SK-MEL-5 (cell line): ENCODE results near the gene CCDC91. TPM values are rescaled to one million over a fixed set of nuclear protein-coding genes. Genes with fewer than 3 reads are reported as not detected.

Source experiments
- DNase-seq: peaks from one replicate; pipeline ENCODE4 v3.0.0-alpha.2; 2016; ENCODE audit warnings: low read depth, low spot score
- in situ Hi-C: cut with HindIII; loops from 2 replicates; pipeline ENCODE4 v1.10.0; 2016; ENCODE audit warnings: low sequenced_read_pairs, high pct_unique_total_duplicates, low pct_unique_long_range_greater_than_20kb
- polyA plus RNA-seq, 2 experiments: library from polyadenylated mRNA; depleted of rRNA; stranded (reverse); fragments of >200 nt; gene quantifications; 2 replicates each; pipeline ENCODE4 v1.2.3, GENCODE V29; 2015
- total RNA-seq: library from RNA; depleted of rRNA; stranded (reverse); fragments of >200 nt; shearing (Covaris generic); gene quantifications from 2 replicates; pipeline ENCODE4 v1.2.3, GENCODE V29; 2014; rRNA removed

Gene CCDC91
- total RNA-seq, result 22.7 and 36.6 TPM in 2 replicates
- 21.2 and 27.9 TPM in 2 replicates for polyA plus RNA-seq (2015; cell fraction: cytosol; rRNA removed)
- 13.8 and 15.7 TPM in 2 replicates for polyA plus RNA-seq (2015; cell fraction: nucleus; rRNA removed)

GRCh38 chr12:28190321-28191050, at the start of gene CCDC91:
TSS of gene CCDC91 (plus strand) at chr12:28190456. CDS start at chr12:28257216, 66,760 bp downstream.
- in situ Hi-C loops, result no loop called here
- peak; percentile 82 for DNase-seq

DNA sequence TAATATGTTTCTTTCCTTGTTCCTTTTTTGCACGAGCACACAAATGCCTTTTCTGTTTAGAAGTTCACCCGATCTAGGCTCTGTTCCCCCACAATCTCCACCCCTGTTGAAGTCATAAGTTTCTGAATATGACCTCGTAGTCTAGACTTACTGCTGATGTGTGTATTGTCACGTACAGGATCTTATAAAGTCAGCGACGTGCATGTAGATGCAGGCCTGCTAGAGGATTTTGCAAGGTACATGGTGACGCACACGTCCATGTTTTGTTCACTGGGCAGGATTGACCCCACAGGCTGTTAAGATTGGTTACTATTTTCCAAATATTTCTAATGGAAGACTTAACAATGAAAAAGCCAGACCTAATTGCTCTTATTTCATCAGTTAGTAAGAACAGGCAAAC, 46.2 kb upstream of the CCDC91 start:
- DNase-seq, result peak; percentile 50
- in situ Hi-C loops, result no loop called here

- no peak for DNase-seq
- in situ Hi-C loops, result no loop called here
Measured at GRCh38 chr12:28144532-28144931, 45.7 kb upstream of the CCDC91 start.

GRCh38 chr12:28145216-28145615, 45.0 kb upstream of the CCDC91 start:
- in situ Hi-C loops, result no loop called here
- no peak for DNase-seq

- in situ Hi-C loops, result no loop called here
- DNase-seq, result no peak
Measured at GRCh38 chr12:28149279-28149678, 41.0 kb upstream of the CCDC91 start.

GRCh38 chr12:28156362-28156761, 33.9 kb upstream of the CCDC91 start:
- DNase-seq, result no peak
- in situ Hi-C loops, result no loop called here

DNA sequence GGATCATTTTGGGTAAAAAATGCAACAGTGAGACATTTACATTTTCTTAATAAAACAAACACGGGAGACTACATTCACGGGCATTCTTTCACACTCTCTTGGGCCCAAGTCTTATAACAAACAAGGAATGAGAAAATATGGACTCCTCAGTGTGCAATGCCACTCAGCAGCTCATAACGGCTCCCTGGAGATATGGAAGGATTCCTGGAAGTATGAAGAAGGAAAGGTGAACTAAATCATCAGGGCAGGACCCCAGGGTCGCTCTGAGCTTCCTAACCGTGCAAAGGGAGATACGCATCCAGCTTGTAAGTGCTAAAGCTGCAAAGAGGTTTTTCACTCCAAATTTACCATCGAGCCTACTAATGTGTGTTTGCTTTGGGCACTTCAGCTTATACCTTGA, 33.5 kb upstream of the CCDC91 start:
- in situ Hi-C loops, result no loop called here
- no peak for DNase-seq

DNA sequence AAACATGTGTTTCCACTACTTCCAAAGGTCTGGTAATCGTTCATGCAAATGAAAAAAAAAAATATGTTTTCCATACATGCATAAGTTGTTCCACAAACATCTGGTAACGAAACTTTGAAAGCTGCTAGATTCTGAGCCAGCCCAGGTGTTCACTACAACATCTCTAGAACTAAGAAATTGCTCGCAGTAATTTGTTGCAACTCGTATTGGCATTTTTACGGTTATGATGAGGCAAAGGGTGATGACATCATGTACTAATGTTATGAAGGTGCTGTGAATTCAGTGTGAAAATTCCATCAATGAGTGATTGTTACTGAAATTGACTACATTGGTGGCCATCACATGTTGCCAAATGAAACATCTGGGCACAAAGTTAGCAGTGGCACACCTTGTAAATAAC, 31.9 kb upstream of the CCDC91 start:
- in situ Hi-C loops, result no loop called here
- DNase-seq, result no peak

GRCh38 chr12:28159688-28160087, 30.6 kb upstream of the CCDC91 start:
- DNase-seq, result no peak
- in situ Hi-C loops, result no loop called here

DNA sequence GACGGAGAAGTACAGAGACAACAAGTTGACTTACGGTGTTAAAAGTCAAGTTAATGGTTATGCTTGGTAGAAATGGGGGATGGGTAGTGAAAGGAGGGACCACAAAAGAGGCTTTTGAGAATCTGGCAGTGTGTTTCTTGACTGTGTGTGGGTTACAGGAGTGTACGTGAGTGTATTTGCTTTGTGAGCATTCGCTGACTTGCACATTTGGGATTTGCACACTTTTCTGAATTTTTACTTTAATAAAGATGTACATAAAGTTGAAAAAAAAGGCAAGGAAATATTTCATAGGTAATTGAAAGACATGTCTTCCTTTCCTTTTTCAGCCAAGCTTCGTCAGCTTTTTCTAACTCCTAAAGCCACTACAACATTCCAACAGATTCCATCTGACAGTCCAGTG, 28.6 kb upstream of the CCDC91 start:
- DNase-seq, result no peak
- in situ Hi-C loops, result no loop called here

- in situ Hi-C loops, result no loop called here
- no peak for DNase-seq
Measured at GRCh38 chr12:28162697-28163096, 27.6 kb upstream of the CCDC91 start.

- no peak for DNase-seq
- in situ Hi-C loops, result no loop called here
Measured at GRCh38 chr12:28164644-28165275, 25.5 kb upstream of the CCDC91 start.

GRCh38 chr12:28167981-28168485, 22.2 kb upstream of the CCDC91 start:
- no peak for DNase-seq
- in situ Hi-C loops, result no loop called here

DNA sequence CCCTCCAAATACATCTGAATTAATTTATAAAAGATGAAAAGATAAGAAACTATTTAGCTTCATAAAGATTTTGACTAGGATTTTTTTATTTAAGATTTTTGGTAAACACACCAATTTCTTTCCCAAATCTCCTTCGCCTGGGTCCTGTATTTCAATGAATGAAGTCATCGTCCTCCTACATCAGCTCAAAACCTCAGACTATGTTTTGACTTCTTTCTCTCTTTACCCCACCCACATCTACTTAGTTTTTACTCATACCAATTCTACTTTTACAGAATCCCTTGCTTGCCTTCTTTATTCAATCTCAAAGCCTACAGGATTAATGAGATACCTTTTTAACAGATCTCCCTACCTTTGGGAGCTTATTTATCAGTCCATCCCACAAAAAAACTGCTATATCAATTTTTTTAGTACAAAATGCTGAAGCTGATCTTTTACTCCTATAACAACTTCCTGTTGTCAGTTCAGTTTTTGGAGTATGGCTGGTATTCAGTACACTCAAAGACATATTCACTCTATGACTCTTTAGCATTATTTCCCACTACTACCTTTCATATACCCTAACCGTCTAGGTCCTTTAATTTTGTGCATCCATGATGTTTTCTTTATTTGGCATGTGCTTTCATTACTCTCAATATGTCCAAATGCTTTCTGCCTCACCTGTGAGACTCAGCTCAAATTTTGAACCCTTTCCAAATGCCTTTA, 18.7 kb upstream of the CCDC91 start:
- DNase-seq, result no peak
- in situ Hi-C loops, result no loop called here

GRCh38 chr12:28172434-28173030, 17.7 kb upstream of the CCDC91 start:
- in situ Hi-C loops, result no loop called here
- DNase-seq, result peak; percentile 74

GRCh38 chr12:28173440-28173839, 16.8 kb upstream of the CCDC91 start:
- DNase-seq, result no peak
- in situ Hi-C loops, result no loop called here

DNA sequence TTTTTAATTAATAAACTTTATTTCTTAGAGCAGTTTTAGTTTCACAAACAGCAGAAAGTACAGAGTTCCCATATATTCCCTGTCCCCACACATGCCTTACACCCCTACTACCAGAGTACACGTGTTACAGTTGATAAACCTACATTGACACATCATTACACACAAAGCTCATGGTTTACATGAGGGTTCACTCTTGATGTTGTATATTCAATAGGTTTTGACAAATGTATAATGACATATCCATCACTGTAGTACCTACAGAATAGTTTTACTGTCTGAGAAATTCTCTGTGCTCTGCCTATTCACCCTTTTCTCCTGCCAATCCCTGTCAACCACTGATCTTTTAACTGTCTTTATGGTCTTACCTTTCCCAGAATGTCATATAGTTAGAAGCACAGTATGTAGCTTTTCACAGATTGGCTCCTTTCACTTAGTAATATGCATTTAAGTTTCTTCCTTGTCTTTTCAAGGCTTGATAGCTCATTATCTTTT, 15.1 kb upstream of the CCDC91 start:
- in situ Hi-C loops, result no loop called here

GRCh38 chr12:28176295-28176694, 14.0 kb upstream of the CCDC91 start:
- DNase-seq, result no peak
- in situ Hi-C loops, result no loop called here

More for the DNA sequence above, 15.1 kb upstream of the CCDC91 start:
- no peak for DNase-seq
